Activated naive CD4-positive, alpha-beta T cell treated with anti-CD3 and anti-CD28 coated beads, Interleukin-2, amount 10 ng/mL, durations not matched to agents 7 days and 5 days (primary cell): ENCODE measurements around the gene MED14.
A peak's percentile ranks its signal among the peaks of the same experiment; 100 is the strongest.
"Not testable (repeated sequence)": the region's sequence is repeated elsewhere in the genome, so short reads cannot be mapped to it uniquely, and the experiment has no call there.

ENCODE experiments used
- CTCF ChIA-PET: fragments of 350-600 bp; sonication (Branson Sonifier 250); formaldehyde crosslinking; loops from one replicate; lab custom pipeline; 2021; ENCODE audit warnings: antibody characterized with exemption; lab: Charles Lee
- DNase-seq: peaks from one replicate; pipeline ENCODE4 v3.0.0-alpha.2; 2020
- H3K27ac Mint-ChIP-seq: one replicate; pipeline ENCODE4 v1.8.0; 2021; ENCODE audit warnings: mild to moderate bottlenecking, moderate library complexity, mixed read lengths
- H3K27me3 Mint-ChIP-seq: one replicate; pipeline ENCODE4 v1.8.0; 2021; ENCODE audit warnings: mild to moderate bottlenecking, mixed read lengths
- H3K36me3 Mint-ChIP-seq: one replicate; pipeline ENCODE4 v1.8.0; 2021; ENCODE audit warnings: mixed read lengths
- H3K4me1 Mint-ChIP-seq: one replicate; pipeline ENCODE4 v1.8.0; 2021; ENCODE audit warnings: mixed read lengths
- H3K4me3 Mint-ChIP-seq: one replicate; pipeline ENCODE4 v1.8.0; 2021; ENCODE audit warnings: mild to moderate bottlenecking, moderate library complexity, mixed read lengths
- H3K9me3 Mint-ChIP-seq: one replicate; pipeline ENCODE4 v1.8.0; 2021; ENCODE audit warnings: mixed read lengths

Gene MED14

GRCh38 chrX:40749681-40750494 is 14.5 kb upstream of the MED14 start:
- H3K36me3 Mint-ChIP-seq: no peaks in the 10 kb centered on the region
- no peaks in the 10 kb centered on the region for H3K27me3 Mint-ChIP-seq
- CTCF ChIA-PET: no interaction called here
- no peak overlapping the region for H3K4me3 Mint-ChIP-seq
- peaks cover 18% of the 10 kb centered on the region for H3K4me1 Mint-ChIP-seq
- DNase-seq: no peak
- H3K9me3 Mint-ChIP-seq: peaks cover 2% of the 10 kb centered on the region
- peak overlapping the region; percentile 70 for H3K27ac Mint-ChIP-seq

GRCh38 chrX:40748977-40749376 is 13.6 kb upstream of the MED14 start:
- Mint-ChIP-seq H3K27me3 (no peaks in the 10 kb centered on the region), H3K27ac (no peak overlapping the region), H3K36me3 (no peaks in the 10 kb centered on the region), H3K4me3 (no peak overlapping the region), H3K9me3 (peaks cover 2% of the 10 kb centered on the region), H3K4me1 (peaks cover 18% of the 10 kb centered on the region)
- DNase-seq: no peak
- CTCF ChIA-PET: no interaction called here

GRCh38 chrX:40746521-40746920 is 11.2 kb upstream of the MED14 start:
- Mint-ChIP-seq H3K4me1 (peaks cover 18% of the 10 kb centered on the region), H3K27me3 (no peaks in the 10 kb centered on the region), H3K4me3 (no peak overlapping the region), H3K36me3 (no peaks in the 10 kb centered on the region), H3K9me3 (peaks cover 2% of the 10 kb centered on the region), H3K27ac (no peak overlapping the region)
- CTCF ChIA-PET: no interaction called here
- no peak for DNase-seq

GRCh38 chrX:40736170-40736505 is 796 bp upstream of the MED14 start:
- H3K4me1 Mint-ChIP-seq: peaks cover 31% of the 10 kb centered on the region

DNA sequence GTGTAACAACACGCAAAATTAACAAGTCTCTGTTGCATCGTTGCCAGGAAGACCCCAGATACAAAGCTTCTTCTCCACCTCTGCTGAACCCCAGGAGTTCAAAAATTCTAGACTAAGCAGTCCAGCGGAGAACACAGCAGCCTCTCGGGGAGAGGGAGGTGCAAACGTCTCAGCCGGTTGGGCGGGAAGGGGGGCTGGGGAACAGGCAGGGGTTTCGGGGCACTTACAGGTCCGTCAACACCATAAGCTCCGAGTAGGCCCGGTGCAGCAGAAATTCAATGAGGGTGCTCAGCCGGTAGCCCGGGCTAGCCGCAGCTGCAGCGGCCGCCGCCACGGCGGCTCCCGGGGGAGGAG is 394 bp downstream of the MED14 start:
- Mint-ChIP-seq H3K27me3 (no peaks in the 10 kb centered on the region), H3K4me3 (peak overlapping the region; percentile 86), H3K36me3 (peaks cover 14% of the 10 kb centered on the region), H3K4me1 (peaks cover 41% of the 10 kb centered on the region), H3K27ac (peak overlapping the region; percentile 92), H3K9me3 (no peaks in the 10 kb centered on the region)
- peak; percentile 50 for DNase-seq
- CTCF ChIA-PET: interaction anchor here (1.8 kb wide), 1 partner anchor 83 kb away, joined by 5 read pairs; no protein-coding TSS in a partner anchor

More at GRCh38 chrX:40736170-40736505, 796 bp upstream of the MED14 start:
- peak overlapping the region; percentile 81 for H3K4me3 Mint-ChIP-seq
- peaks cover 12% of the 10 kb centered on the region for H3K36me3 Mint-ChIP-seq
- H3K9me3 Mint-ChIP-seq: no peaks in the 10 kb centered on the region
- H3K27ac Mint-ChIP-seq: peak overlapping the region; percentile 93
- no peaks in the 10 kb centered on the region for H3K27me3 Mint-ChIP-seq
- DNase-seq: no peak
- CTCF ChIA-PET: interaction anchor here (1.8 kb wide), 1 partner anchor 84 kb away, joined by 5 read pairs; no protein-coding TSS in a partner anchor

GRCh38 chrX:40733706-40734105 is 1.6 kb downstream of the MED14 start:
- peaks cover 46% of the 10 kb centered on the region for H3K4me1 Mint-ChIP-seq
- H3K27ac Mint-ChIP-seq: peak overlapping the region; percentile 19
- H3K27me3 Mint-ChIP-seq: no peaks in the 10 kb centered on the region
- H3K4me3 Mint-ChIP-seq: peak overlapping the region; percentile 86
- H3K9me3 Mint-ChIP-seq: no peaks in the 10 kb centered on the region
- CTCF ChIA-PET: no interaction called here
- no peak for DNase-seq
- H3K36me3 Mint-ChIP-seq: peaks cover 19% of the 10 kb centered on the region

DNA sequence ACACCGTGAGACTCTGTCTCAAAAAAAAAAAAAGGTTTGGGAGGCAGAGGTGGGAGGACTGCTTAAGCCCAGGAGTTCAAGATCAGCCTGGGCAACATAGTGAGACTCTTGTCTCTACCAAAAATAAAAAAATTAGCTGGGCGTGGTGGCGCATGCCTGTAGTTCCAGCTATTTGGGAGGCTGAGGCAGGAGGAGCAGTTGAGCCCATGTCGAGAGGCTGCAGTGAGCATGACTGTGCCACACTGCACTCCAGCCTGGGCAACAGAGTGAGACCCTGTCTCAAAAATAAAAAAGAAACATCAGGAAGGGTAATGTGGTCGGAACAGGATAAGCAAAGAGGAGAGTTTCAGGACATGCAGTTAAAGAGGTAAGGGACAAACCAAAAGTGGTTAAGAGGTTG is 2.8 kb downstream of the MED14 start:
- CTCF ChIA-PET, H3K27ac Mint-ChIP-seq, H3K9me3 Mint-ChIP-seq, DNase-seq, H3K27me3 Mint-ChIP-seq, H3K4me3 Mint-ChIP-seq: not testable (repeated sequence)
- Mint-ChIP-seq H3K36me3 (peaks cover 28% of the 10 kb centered on the region), H3K4me1 (peaks cover 50% of the 10 kb centered on the region)

- peak overlapping the region; percentile 47 for H3K27ac Mint-ChIP-seq
- peaks cover 56% of the 10 kb centered on the region for H3K4me1 Mint-ChIP-seq
- CTCF ChIA-PET: no interaction called here
These were observed 5.5 kb downstream of the MED14 start for GRCh38 chrX:40729598-40730584.

DNA sequence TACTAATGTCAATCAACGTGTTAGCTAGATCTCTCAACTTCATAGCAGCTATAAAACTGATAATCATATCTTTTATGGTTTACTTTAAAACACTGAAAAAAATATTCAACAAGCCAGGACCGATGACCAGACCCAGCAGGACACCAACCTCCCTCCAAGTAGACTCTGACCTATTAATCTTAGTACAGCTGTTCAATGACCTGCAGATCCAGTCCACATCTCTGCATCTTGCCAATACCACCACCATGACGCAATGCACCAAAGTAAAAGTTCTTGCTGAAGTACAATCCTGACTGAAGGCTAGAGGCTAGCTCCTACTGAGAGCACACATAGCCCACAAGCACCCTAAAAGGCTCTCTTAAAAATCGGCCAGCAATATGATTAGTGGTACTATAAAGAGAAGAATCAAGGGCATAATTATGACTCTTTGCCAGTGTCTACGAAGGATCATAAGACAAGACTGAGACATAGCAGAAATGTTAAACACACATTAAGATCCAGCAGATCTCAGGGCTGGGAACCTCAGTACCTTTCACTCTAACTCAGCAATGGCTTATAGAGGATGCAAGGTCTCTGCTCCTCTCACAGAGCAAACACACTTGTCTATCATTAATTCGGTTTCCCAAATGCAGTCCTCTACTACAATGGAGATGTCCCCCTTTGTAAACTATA is 7.6 kb downstream of the MED14 start:
- Mint-ChIP-seq H3K4me3 (no peak overlapping the region), H3K27me3 (no peaks in the 10 kb centered on the region), H3K36me3 (peaks cover 46% of the 10 kb centered on the region), H3K4me1 (peaks cover 54% of the 10 kb centered on the region), H3K27ac (no peak overlapping the region), H3K9me3 (no peaks in the 10 kb centered on the region)
- no peak for DNase-seq
- CTCF ChIA-PET: interaction anchor here (0.6 to 1.6 kb wide), 2 partner anchors 46 to 76 kb away, joined by 3 to 5 read pairs; no protein-coding TSS in a partner anchor

More at GRCh38 chrX:40729598-40730584, 5.5 kb downstream of the MED14 start:
- DNase-seq: no peak
- Mint-ChIP-seq H3K27me3 (no peaks in the 10 kb centered on the region), H3K36me3 (peaks cover 39% of the 10 kb centered on the region), H3K4me3 (no peak overlapping the region), H3K9me3 (no peaks in the 10 kb centered on the region)

- Mint-ChIP-seq H3K4me1 (peaks cover 56% of the 10 kb centered on the region), H3K9me3 (no peaks in the 10 kb centered on the region), H3K27me3 (no peaks in the 10 kb centered on the region), H3K27ac (no peak overlapping the region), H3K4me3 (no peak overlapping the region), H3K36me3 (peaks cover 47% of the 10 kb centered on the region)
- CTCF ChIA-PET: interaction anchor here (0.6 to 1.6 kb wide), 2 partner anchors 45 to 76 kb away, joined by 3 to 5 read pairs; no protein-coding TSS in a partner anchor
- DNase-seq: no peak
These were observed 8.2 kb downstream of the MED14 start for GRCh38 chrX:40727093-40727492.

DNA sequence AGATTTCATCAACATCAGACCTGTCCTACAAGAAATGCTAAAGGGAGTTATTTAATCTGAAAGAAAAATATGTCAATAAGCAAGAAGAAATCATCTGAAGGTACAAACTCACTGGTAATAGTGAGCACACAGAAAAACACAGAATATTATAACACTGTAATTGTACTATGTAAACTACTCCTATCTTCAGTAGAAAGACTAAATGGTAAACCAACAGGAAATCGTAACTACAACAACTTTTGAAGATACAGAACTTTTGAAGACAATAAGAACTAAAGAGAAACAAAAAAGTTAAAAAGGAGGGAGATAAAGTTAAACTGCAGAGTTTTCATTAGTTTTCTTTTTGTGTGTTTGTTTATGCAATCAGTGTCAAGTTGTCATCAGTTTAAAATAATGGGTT is 12.4 kb downstream of the MED14 start:
- CTCF ChIA-PET: no interaction called here
- H3K27ac Mint-ChIP-seq: peak overlapping the region; percentile 72
- peaks cover 50% of the 10 kb centered on the region for H3K36me3 Mint-ChIP-seq
- H3K9me3 Mint-ChIP-seq: no peaks in the 10 kb centered on the region
- no peaks in the 10 kb centered on the region for H3K27me3 Mint-ChIP-seq
- no peak for DNase-seq
- H3K4me1 Mint-ChIP-seq: peaks cover 35% of the 10 kb centered on the region
- no peak overlapping the region for H3K4me3 Mint-ChIP-seq

- no peak overlapping the region for H3K27ac Mint-ChIP-seq
- H3K4me1 Mint-ChIP-seq: peaks cover 30% of the 10 kb centered on the region
- no peaks in the 10 kb centered on the region for H3K9me3 Mint-ChIP-seq
- peaks cover 49% of the 10 kb centered on the region for H3K36me3 Mint-ChIP-seq
- no peak for DNase-seq
- H3K27me3 Mint-ChIP-seq: no peaks in the 10 kb centered on the region
- H3K4me3 Mint-ChIP-seq: no peak overlapping the region
- CTCF ChIA-PET: no interaction called here
These were observed 13.7 kb downstream of the MED14 start for GRCh38 chrX:40721489-40722106.

DNA sequence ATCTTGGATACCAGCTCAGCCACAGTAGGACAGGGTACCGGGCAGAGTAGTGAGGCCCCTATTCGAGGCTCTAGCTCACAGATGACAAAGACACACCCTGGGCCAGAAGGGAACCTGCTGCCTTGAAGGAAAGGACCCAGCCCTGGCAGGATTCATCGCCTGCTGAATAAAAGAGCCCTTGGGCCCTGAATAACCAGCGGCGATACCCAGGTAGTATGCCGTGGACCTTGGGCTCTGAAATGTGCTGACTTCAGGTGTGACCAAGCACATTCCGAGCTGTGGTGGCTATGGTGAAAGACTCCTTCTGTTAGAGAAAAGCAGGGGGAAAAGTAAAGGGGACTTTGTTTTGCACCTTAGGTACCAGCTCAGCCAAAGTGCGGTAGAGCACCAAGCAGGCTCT is 14.6 kb downstream of the MED14 start:
- CTCF ChIA-PET: no interaction called here
- Mint-ChIP-seq H3K27ac (no peak overlapping the region), H3K27me3 (no peaks in the 10 kb centered on the region), H3K4me3 (no peak overlapping the region), H3K9me3 (no peaks in the 10 kb centered on the region), H3K4me1 (peaks cover 30% of the 10 kb centered on the region), H3K36me3 (peaks cover 52% of the 10 kb centered on the region)
- DNase-seq: no peak
